WTC11 (cell line): ENCODE data around the gene ATAD2B. TPM values are rescaled to one million over a fixed set of nuclear protein-coding genes. Genes with fewer than 3 reads are reported as not detected.

Experiments
- ATAC-seq: fragments of 200-7000 bp; cut with Tn5 transposase; 2 replicates; pipeline ENCODE4 v1.10.0; 2021; ENCODE audit warnings: mild to moderate bottlenecking, moderate library complexity
- CTCF ChIA-PET: fragments of 300-600 bp; sonication (Branson Sonifier 250); formaldehyde crosslinking; loops from one replicate; lab custom pipeline; 2021; ENCODE audit warnings: antibody characterized with exemption; lab: Charles Lee
- POLR2A ChIA-PET: fragments of 350-600 bp; sonication (Branson Sonifier 250); formaldehyde crosslinking; loops from one replicate; lab custom pipeline; 2021; ENCODE audit warnings: antibody characterized with exemption; lab: Charles Lee
- DNase-seq: peaks from one replicate; pipeline ENCODE4 v3.0.0; 2021; ENCODE audit warnings: low spot score
- H3K27ac Mint-ChIP-seq: 2 replicates; pipeline ENCODE4 v1.8.0; 2021; ENCODE audit warnings: mixed read lengths
- H3K27me3 Mint-ChIP-seq: 2 replicates; pipeline ENCODE4 v1.8.0; 2021; ENCODE audit warnings: low read depth, mild to moderate bottlenecking, moderate library complexity, mixed read lengths
- H3K36me3 Mint-ChIP-seq: 2 replicates; pipeline ENCODE4 v1.8.0; 2021; ENCODE audit warnings: mixed read lengths
- H3K4me1 Mint-ChIP-seq: 2 replicates; pipeline ENCODE4 v1.8.0; 2022; ENCODE audit warnings: mixed read lengths
- H3K4me3 Mint-ChIP-seq: 2 replicates; pipeline ENCODE4 v1.8.0; 2021; ENCODE audit warnings: mild to moderate bottlenecking, moderate library complexity, mixed read lengths
- H3K9me3 Mint-ChIP-seq: 2 replicates; pipeline ENCODE4 v1.8.0; 2021; ENCODE audit warnings: mixed read lengths
- ESRRA ChIP-seq: sonication (generic); formaldehyde crosslinking; IDR thresholded peaks from 2 replicates; pipeline ENCODE4 v1.8.1; 2022; ENCODE audit warnings: mild to moderate bottlenecking, missing genetic modification reagents, borderline replicate concordance
- ETV6 ChIP-seq: sonication (generic); formaldehyde crosslinking; IDR thresholded peaks from 2 replicates; pipeline ENCODE4 v1.8.1; 2022; ENCODE audit warnings: mild to moderate bottlenecking, missing genetic modification reagents
- GRHL2 ChIP-seq: fragments of 250-450 bp; sonication (Bioruptor Pico); IDR thresholded peaks from 2 replicates; pipeline ENCODE4 v1.8.0; 2022; ENCODE audit warnings: mild to moderate bottlenecking, moderate library complexity; ENCODE audit not compliant: insufficient replicate concordance, severe bottlenecking
- IRF2 ChIP-seq: sonication (generic); formaldehyde crosslinking; IDR thresholded peaks from 2 replicates; pipeline ENCODE4 v1.8.0; 2022; ENCODE audit warnings: low read depth, missing genetic modification reagents, borderline replicate concordance
- MXD4 ChIP-seq: fragments of 250-450 bp; sonication (Bioruptor Pico); IDR thresholded peaks from 2 replicates; pipeline ENCODE4 v1.8.0; 2021; ENCODE audit warnings: mild to moderate bottlenecking, moderate library complexity, borderline replicate concordance
- MYBL2 ChIP-seq: sonication (generic); formaldehyde crosslinking; IDR thresholded peaks from 2 replicates; pipeline ENCODE4 v1.8.1; 2023; ENCODE audit warnings: mild to moderate bottlenecking, moderate library complexity, missing genetic modification reagents
- NR2C2 ChIP-seq: sonication (generic); formaldehyde crosslinking; IDR thresholded peaks from 2 replicates; pipeline ENCODE4 v1.8.0; 2022; ENCODE audit warnings: mild to moderate bottlenecking, missing genetic modification reagents
- RELA ChIP-seq: sonication (generic); formaldehyde crosslinking; IDR thresholded peaks from 2 replicates; pipeline ENCODE4 v1.8.1; 2022; ENCODE audit warnings: missing genetic modification reagents, mild to moderate bottlenecking, borderline replicate concordance
- TEAD1 ChIP-seq: sonication (generic); formaldehyde crosslinking; IDR thresholded peaks from 2 replicates; pipeline ENCODE4 v1.8.0; 2022; ENCODE audit warnings: mild to moderate bottlenecking, missing genetic modification reagents
- ZBTB43 ChIP-seq: sonication (generic); formaldehyde crosslinking; IDR thresholded peaks from 2 replicates; pipeline ENCODE4 v1.8.1; 2023; ENCODE audit warnings: mild to moderate bottlenecking, missing genetic modification reagents
- ZMAT4 ChIP-seq: fragments of 250-450 bp; sonication (Bioruptor Pico); IDR thresholded peaks from 2 replicates; pipeline ENCODE4 v1.9.0; 2021; ENCODE audit warnings: mild to moderate bottlenecking
- ZNF121 ChIP-seq: sonication (generic); formaldehyde crosslinking; IDR thresholded peaks from 2 replicates; pipeline ENCODE4 v1.8.0; 2023; ENCODE audit warnings: missing genetic modification reagents
- ZNF138 ChIP-seq: sonication (generic); formaldehyde crosslinking; conservative IDR thresholded peaks from 2 replicates; pipeline ENCODE4 v1.8.1; 2022; ENCODE audit warnings: mild to moderate bottlenecking, moderate library complexity, missing genetic modification reagents
- ZNF219 ChIP-seq: sonication (generic); formaldehyde crosslinking; IDR thresholded peaks from 2 replicates; pipeline ENCODE4 v1.8.0; 2023; ENCODE audit warnings: missing genetic modification reagents, mild to moderate bottlenecking, borderline replicate concordance
- ZNF263 ChIP-seq: sonication (generic); formaldehyde crosslinking; IDR thresholded peaks from 2 replicates; pipeline ENCODE4 v1.8.1; 2022; ENCODE audit warnings: low read depth, mild to moderate bottlenecking, moderate library complexity, missing genetic modification reagents
- ZNF317 ChIP-seq: sonication (generic); formaldehyde crosslinking; IDR thresholded peaks from 2 replicates; pipeline ENCODE4 v1.8.1; 2023; ENCODE audit warnings: low read depth, mild to moderate bottlenecking, moderate library complexity, missing genetic modification reagents, borderline replicate concordance
- ZNF416 ChIP-seq: fragments of 250-450 bp; sonication (Bioruptor Pico); IDR thresholded peaks from 2 replicates; pipeline ENCODE4 v1.9.0; 2021; ENCODE audit warnings: mild to moderate bottlenecking, inconsistent platforms
- ZNF425 ChIP-seq: fragments of 250-450 bp; sonication (Bioruptor Pico); conservative IDR thresholded peaks from 2 replicates; pipeline ENCODE4 v1.9.0; 2021; ENCODE audit warnings: mild to moderate bottlenecking
- ZNF671 ChIP-seq: fragments of 250-450 bp; sonication (Bioruptor Pico); IDR thresholded peaks from 2 replicates; pipeline ENCODE4 v1.8.0; 2021; ENCODE audit warnings: mild to moderate bottlenecking
- total RNA-seq: library from RNA; stranded (reverse); gene quantifications from 3 replicates; pipeline ENCODE4 v1.2.3, GENCODE V29; 2021
- TF ChIP-seq, protein P1 (sequence below): sonication (generic); formaldehyde crosslinking; IDR thresholded peaks from 2 replicates; pipeline ENCODE4 v1.8.1; 2022; ENCODE audit warnings: low read depth, missing genetic modification reagents, borderline replicate concordance
- TF ChIP-seq, protein P2 (sequence below): sonication (generic); formaldehyde crosslinking; IDR thresholded peaks from 2 replicates; pipeline ENCODE4 v1.8.1; 2022; ENCODE audit warnings: low read depth, mild to moderate bottlenecking, moderate library complexity, missing genetic modification reagents, borderline replicate concordance
- TF ChIP-seq, protein P3 (sequence below): fragments of 250-450 bp; sonication (Bioruptor Pico); IDR thresholded peaks from 2 replicates; pipeline ENCODE4 v1.8.0; 2021; ENCODE audit warnings: mild to moderate bottlenecking
- TF ChIP-seq, protein P4 (sequence below): sonication (generic); formaldehyde crosslinking; IDR thresholded peaks from 2 replicates; pipeline ENCODE4 v1.8.0; 2022; ENCODE audit warnings: mild to moderate bottlenecking, missing genetic modification reagents
- TF ChIP-seq, protein P5 (sequence below): sonication (generic); formaldehyde crosslinking; IDR thresholded peaks from 2 replicates; pipeline ENCODE4 v1.8.0; 2022; ENCODE audit warnings: mild to moderate bottlenecking, missing genetic modification reagents

ATAD2B gene
- total RNA-seq, 1 experiment from 2014 or later: 21.5 TPM

DNA sequence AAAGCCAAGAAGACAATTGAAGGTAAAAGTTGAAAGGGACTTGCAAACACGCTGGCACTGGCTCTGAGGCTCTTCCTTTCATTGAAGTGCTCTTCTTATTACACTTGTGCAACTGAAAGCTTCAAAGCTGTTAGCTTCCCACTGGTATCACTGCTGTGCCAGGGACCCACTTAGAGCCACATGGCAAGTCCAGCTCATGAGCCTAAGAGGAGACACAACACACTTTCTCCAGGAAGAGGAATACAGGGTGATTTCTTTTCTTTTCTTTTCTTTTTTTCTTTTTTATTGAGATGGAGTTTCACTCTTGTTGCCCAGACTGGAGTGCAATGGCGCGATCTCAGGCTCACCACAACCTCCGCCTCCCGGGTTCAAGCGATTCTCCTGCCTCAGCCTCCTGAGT lies 218.2 kb downstream of the ATAD2B start (continued):
- TF ChIP-seq ZBTB43 (CRISPR knock-in tag): no peak

GRCh38 chr2:23707096-23707495 lies 219.8 kb downstream of the ATAD2B start:
- ATAC-seq (no peak), DNase-seq (no peak)
- Mint-ChIP-seq H3K27ac (no peak overlapping the region), H3K4me3 (no peak overlapping the region), H3K27me3 (no peaks in the 10 kb centered on the region), H3K4me1 (peaks cover 6% of the 10 kb centered on the region), H3K36me3 (peaks cover 3% of the 10 kb centered on the region; the same call in 1 of the 2 replicates), H3K9me3 (no peaks in the 10 kb centered on the region)
- CTCF ChIA-PET: no interaction called here
- TF ChIP-seq IRF2 (no peak), MYBL2 (CRISPR knock-in tag) (no peak), ZNF416 (CRISPR knock-in tag) (no peak), ZNF219 (no peak), ZNF317 (no peak), RELA (no peak), ZNF671 (CRISPR knock-in tag) (no peak), ZNF121 (CRISPR knock-in tag) (no peak), GRHL2 (CRISPR knock-in tag) (no peak), ZMAT4 (CRISPR knock-in tag) (no peak), ESRRA (no peak), TEAD1 (CRISPR knock-in tag) (no peak), ETV6 (CRISPR knock-in tag) (no peak)
- TF ChIP-seq, protein P1, sequence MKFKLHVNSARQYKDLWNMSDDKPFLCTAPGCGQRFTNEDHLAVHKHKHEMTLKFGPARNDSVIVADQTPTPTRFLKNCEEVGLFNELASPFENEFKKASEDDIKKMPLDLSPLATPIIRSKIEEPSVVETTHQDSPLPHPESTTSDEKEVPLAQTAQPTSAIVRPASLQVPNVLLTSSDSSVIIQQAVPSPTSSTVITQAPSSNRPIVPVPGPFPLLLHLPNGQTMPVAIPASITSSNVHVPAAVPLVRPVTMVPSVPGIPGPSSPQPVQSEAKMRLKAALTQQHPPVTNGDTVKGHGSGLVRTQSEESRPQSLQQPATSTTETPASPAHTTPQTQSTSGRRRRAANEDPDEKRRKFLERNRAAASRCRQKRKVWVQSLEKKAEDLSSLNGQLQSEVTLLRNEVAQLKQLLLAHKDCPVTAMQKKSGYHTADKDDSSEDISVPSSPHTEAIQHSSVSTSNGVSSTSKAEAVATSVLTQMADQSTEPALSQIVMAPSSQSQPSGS (CRISPR knock-in tag): no peak
- POLR2A ChIA-PET: no interaction called here

DNA sequence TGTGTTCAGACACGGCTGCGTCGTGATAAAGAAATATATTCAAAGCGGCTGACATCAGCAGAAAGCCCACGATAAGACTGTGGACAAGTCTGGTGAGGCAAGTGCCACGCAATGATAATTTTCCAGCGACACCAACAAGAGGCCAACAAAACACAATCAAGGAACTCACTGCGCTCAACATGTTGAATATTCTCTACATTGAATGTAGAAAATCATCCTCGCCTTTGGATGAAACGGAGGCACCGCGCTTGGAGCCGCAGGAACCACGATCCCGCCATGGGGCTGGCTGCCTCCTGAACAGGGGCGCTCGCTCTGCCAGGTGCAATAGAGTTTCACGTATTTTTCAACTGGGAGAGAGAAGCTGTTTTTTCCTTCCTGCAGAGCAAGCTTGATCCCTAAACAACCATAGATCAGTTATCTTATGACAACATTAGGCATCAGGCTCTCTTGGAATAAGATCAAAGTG lies 220.3 kb downstream of the ATAD2B start:
- H3K9me3 Mint-ChIP-seq: no peaks in the 10 kb centered on the region
- H3K27me3 Mint-ChIP-seq: no peaks in the 10 kb centered on the region
- CTCF ChIA-PET: interaction anchor here (1.0 kb wide), 1 partner anchor 71 kb away, joined by 3 read pairs; no protein-coding TSS in a partner anchor
- H3K4me1 Mint-ChIP-seq: peaks cover 3% of the 10 kb centered on the region; the same call in 1 of the 2 replicates
- no peak overlapping the region for H3K4me3 Mint-ChIP-seq
- POLR2A ChIA-PET: no interaction called here
- peaks cover 3% of the 10 kb centered on the region; the same call in 1 of the 2 replicates for H3K36me3 Mint-ChIP-seq
- H3K27ac Mint-ChIP-seq: no peak overlapping the region
- DNase-seq: no peak
- no peak for ATAC-seq
- TF ChIP-seq, protein P2, sequence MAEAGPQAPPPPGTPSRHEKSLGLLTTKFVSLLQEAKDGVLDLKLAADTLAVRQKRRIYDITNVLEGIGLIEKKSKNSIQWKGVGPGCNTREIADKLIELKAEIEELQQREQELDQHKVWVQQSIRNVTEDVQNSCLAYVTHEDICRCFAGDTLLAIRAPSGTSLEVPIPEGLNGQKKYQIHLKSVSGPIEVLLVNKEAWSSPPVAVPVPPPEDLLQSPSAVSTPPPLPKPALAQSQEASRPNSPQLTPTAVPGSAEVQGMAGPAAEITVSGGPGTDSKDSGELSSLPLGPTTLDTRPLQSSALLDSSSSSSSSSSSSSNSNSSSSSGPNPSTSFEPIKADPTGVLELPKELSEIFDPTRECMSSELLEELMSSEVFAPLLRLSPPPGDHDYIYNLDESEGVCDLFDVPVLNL (CRISPR knock-in tag): no peak
- no peak for TF ChIP-seq NR2C2 (CRISPR knock-in tag)
- no peak for TF ChIP-seq ZNF317
- TF ChIP-seq ZNF138 (CRISPR knock-in tag): no peak
- no peak for TF ChIP-seq ZNF263
- no peak for TF ChIP-seq ZNF219
- TF ChIP-seq MXD4 (CRISPR knock-in tag): no peak
- TF ChIP-seq ZNF425: no peak
- TF ChIP-seq, protein P3, sequence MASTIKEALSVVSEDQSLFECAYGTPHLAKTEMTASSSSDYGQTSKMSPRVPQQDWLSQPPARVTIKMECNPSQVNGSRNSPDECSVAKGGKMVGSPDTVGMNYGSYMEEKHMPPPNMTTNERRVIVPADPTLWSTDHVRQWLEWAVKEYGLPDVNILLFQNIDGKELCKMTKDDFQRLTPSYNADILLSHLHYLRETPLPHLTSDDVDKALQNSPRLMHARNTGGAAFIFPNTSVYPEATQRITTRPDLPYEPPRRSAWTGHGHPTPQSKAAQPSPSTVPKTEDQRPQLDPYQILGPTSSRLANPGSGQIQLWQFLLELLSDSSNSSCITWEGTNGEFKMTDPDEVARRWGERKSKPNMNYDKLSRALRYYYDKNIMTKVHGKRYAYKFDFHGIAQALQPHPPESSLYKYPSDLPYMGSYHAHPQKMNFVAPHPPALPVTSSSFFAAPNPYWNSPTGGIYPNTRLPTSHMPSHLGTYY: no peak
- TF ChIP-seq, protein P4, sequence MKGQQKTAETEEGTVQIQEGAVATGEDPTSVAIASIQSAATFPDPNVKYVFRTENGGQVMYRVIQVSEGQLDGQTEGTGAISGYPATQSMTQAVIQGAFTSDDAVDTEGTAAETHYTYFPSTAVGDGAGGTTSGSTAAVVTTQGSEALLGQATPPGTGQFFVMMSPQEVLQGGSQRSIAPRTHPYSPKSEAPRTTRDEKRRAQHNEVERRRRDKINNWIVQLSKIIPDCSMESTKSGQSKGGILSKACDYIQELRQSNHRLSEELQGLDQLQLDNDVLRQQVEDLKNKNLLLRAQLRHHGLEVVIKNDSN (CRISPR knock-in tag): no peak
- TF ChIP-seq IRF2: no peak
- TF ChIP-seq, protein P5, sequence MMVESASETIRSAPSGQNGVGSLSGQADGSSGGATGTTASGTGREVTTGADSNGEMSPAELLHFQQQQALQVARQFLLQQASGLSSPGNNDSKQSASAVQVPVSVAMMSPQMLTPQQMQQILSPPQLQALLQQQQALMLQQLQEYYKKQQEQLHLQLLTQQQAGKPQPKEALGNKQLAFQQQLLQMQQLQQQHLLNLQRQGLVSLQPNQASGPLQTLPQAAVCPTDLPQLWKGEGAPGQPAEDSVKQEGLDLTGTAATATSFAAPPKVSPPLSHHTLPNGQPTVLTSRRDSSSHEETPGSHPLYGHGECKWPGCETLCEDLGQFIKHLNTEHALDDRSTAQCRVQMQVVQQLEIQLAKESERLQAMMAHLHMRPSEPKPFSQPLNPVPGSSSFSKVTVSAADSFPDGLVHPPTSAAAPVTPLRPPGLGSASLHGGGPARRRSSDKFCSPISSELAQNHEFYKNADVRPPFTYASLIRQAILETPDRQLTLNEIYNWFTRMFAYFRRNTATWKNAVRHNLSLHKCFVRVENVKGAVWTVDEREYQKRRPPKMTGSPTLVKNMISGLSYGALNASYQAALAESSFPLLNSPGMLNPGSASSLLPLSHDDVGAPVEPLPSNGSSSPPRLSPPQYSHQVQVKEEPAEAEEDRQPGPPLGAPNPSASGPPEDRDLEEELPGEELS (CRISPR knock-in tag): no peak
